ENCODE results near the gene NOX3. TPM values are rescaled to one million over a fixed set of nuclear protein-coding genes. Genes with fewer than 3 reads are reported as not detected.

NOX3 gene
- total RNA-seq, 1 experiment from 2014 or later: not detected

GRCh38 chr6:155434829-155435423 is 20.7 kb downstream of the NOX3 start:
- Histone ChIP-seq H4K8ac (replicated peaks; ENCODE audit: insufficient read length, low read depth, low read length) (no peak overlapping the region), H4K20me1 (ENCODE audit: control insufficient read depth, insufficient read depth, insufficient read length) (no peaks in the 10 kb centered on the region), H3K9ac (ENCODE audit: extremely low read depth, insufficient read length, low read length) (no peak overlapping the region), H3K79me2 (ENCODE audit: insufficient read depth, low read length) (no peaks in the 10 kb centered on the region), H2BK12ac (ENCODE audit: insufficient read length, low read depth, low read length) (no peak overlapping the region), H3T11ph (ENCODE audit: low read length) (no peak overlapping the region), H3K27ac (ENCODE audit: insufficient read length, low read depth, low read length) (no peak overlapping the region), H2AFZ (ENCODE audit: low read length) (no peak overlapping the region), H4K5ac (ENCODE audit: insufficient read length, low read depth, low read length) (no peak overlapping the region), H3K27me3 (ENCODE audit: insufficient read depth, low read length) (no peaks in the 10 kb centered on the region), H3K4ac (ENCODE audit: low read depth, low read length) (no peak overlapping the region), H3K23me2 (ENCODE audit: insufficient read length, low read depth, low read length, poor library complexity, severe bottlenecking) (no peaks in the 10 kb centered on the region), H2BK20ac (ENCODE audit: low read depth, low read length, poor library complexity, severe bottlenecking) (no peak overlapping the region), H2BK15ac (ENCODE audit: low read depth, low read length) (no peak overlapping the region), H3K56ac (ENCODE audit: insufficient read length, low read depth, low read length) (no peak overlapping the region), H3K4me2 (ENCODE audit: insufficient read depth, insufficient read length, low read length) (no peak overlapping the region), H3K18ac (ENCODE audit: insufficient read length, low read depth, low read length) (no peak overlapping the region), H3K9me3 (ENCODE audit: control insufficient read depth, low read depth, low read length) (no peaks in the 10 kb centered on the region), H2BK5ac (ENCODE audit: insufficient read length, low read length) (no peak overlapping the region), H3K79me1 (ENCODE audit: insufficient read depth, low read depth, low read length, poor library complexity, severe bottlenecking) (no peaks in the 10 kb centered on the region), H3K14ac (ENCODE audit: insufficient read depth, low read length) (no peak overlapping the region), H3K4me1 (ENCODE audit: insufficient read depth, low read length) (no peaks in the 10 kb centered on the region), H3K23ac (ENCODE audit: insufficient read length, low read depth, low read length) (no peak overlapping the region), H2AK5ac (ENCODE audit: insufficient read length, low read length) (no peak overlapping the region), H4K91ac (ENCODE audit: insufficient read length, low read depth, low read length) (no peak overlapping the region), H2BK120ac (ENCODE audit: low read depth, low read length, poor library complexity, severe bottlenecking) (no peak overlapping the region)
- DNase-seq: no peak
- H3K9me3 Mint-ChIP-seq: no peaks in the 10 kb centered on the region
- no peaks in the 10 kb centered on the region; a peak in 1 of 4 replicates for H3K4me1 Mint-ChIP-seq
- no peaks in the 10 kb centered on the region for H3K36me3 Mint-ChIP-seq (ENCODE audit: insufficient read depth in 1 of 3, low read depth in 3 of 3)
- TF ChIP-seq CTCF (conservative IDR thresholded peaks at IDR 0.05): no peak
- H3K27ac Mint-ChIP-seq: no peak overlapping the region
- H3K4me3 Mint-ChIP-seq: no peak overlapping the region; a peak in 1 of 5 replicates
- peaks cover 2% of the 10 kb centered on the region; the same call in 1 of the 2 replicates for H3K27me3 Mint-ChIP-seq (ENCODE audit: low read depth)
- no CpG with 5 or more reads among the region's 13 CpGs for WGBS (ENCODE audit: extremely low coverage, insufficient read length, low lambda C conversion rate)
